ENCODE data around the gene NSD1.

DNA sequence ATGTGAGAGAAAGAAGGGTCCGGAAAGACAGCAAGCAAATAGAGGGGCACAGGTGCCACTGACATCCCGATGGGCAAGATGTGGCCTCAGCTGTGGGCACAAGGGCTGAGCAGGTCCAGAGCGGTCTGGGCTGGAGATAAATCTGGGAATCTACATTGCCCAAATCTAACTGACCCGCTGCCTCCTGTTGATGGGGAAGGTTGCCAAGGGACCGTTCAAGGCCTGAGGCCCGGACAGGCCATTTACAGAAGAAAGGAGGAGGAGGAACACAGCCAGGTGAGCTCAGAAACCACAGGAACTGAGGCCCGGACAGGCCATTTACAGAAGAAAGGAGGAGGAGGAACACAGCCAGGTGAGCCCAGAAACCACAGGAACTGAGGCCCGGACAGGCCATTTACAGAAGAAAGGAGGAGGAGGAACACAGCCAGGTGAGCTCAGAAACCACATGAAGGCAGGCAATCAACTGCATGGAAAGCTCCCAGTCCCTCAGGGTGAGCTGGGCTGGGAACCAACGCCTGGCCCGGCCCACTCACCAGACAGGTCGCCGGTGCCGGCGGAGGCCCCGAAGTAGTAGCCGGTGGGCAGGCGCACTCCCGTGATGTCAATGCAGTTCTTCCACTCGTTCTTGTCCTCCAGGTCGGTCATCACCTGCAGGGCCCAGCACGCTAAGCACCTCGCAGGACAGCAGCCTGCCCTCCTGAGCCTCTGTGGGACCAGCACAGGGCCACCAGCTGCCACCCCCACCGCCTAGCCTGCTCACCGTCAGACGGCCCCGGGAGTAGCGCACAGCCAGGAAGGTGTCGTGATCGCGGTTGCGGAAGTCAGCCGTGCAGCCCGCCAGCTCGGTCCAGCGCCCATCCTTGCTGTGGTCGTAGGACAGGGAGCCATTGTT, 203.3 kb downstream of the NSD1 start:
- TF ChIP-seq SMC3 (conservative IDR thresholded peaks at IDR 0.05; ENCODE audit: poor library complexity) (no peak), POLR2AphosphoS5 (IDR thresholded peaks at IDR 0.05) (no peak), RAD21 (conservative IDR thresholded peaks at IDR 0.05) (no peak), TAF1 (IDR thresholded peaks at IDR 0.05; ENCODE audit: low read depth) (no peak), MXI1 (conservative IDR thresholded peaks at IDR 0.05; ENCODE audit: poor library complexity, severe bottlenecking) (no peak)
- TF ChIP-seq, protein P1, sequence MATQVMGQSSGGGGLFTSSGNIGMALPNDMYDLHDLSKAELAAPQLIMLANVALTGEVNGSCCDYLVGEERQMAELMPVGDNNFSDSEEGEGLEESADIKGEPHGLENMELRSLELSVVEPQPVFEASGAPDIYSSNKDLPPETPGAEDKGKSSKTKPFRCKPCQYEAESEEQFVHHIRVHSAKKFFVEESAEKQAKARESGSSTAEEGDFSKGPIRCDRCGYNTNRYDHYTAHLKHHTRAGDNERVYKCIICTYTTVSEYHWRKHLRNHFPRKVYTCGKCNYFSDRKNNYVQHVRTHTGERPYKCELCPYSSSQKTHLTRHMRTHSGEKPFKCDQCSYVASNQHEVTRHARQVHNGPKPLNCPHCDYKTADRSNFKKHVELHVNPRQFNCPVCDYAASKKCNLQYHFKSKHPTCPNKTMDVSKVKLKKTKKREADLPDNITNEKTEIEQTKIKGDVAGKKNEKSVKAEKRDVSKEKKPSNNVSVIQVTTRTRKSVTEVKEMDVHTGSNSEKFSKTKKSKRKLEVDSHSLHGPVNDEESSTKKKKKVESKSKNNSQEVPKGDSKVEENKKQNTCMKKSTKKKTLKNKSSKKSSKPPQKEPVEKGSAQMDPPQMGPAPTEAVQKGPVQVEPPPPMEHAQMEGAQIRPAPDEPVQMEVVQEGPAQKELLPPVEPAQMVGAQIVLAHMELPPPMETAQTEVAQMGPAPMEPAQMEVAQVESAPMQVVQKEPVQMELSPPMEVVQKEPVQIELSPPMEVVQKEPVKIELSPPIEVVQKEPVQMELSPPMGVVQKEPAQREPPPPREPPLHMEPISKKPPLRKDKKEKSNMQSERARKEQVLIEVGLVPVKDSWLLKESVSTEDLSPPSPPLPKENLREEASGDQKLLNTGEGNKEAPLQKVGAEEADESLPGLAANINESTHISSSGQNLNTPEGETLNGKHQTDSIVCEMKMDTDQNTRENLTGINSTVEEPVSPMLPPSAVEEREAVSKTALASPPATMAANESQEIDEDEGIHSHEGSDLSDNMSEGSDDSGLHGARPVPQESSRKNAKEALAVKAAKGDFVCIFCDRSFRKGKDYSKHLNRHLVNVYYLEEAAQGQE (IDR thresholded peaks at IDR 0.05; ENCODE audit: borderline replicate concordance) = no peak
- TF ChIP-seq, protein P2, sequence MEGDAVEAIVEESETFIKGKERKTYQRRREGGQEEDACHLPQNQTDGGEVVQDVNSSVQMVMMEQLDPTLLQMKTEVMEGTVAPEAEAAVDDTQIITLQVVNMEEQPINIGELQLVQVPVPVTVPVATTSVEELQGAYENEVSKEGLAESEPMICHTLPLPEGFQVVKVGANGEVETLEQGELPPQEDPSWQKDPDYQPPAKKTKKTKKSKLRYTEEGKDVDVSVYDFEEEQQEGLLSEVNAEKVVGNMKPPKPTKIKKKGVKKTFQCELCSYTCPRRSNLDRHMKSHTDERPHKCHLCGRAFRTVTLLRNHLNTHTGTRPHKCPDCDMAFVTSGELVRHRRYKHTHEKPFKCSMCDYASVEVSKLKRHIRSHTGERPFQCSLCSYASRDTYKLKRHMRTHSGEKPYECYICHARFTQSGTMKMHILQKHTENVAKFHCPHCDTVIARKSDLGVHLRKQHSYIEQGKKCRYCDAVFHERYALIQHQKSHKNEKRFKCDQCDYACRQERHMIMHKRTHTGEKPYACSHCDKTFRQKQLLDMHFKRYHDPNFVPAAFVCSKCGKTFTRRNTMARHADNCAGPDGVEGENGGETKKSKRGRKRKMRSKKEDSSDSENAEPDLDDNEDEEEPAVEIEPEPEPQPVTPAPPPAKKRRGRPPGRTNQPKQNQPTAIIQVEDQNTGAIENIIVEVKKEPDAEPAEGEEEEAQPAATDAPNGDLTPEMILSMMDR (IDR thresholded peaks at IDR 0.05; ENCODE audit: poor library complexity, severe bottlenecking) = no peak

Data from neural cell (in vitro differentiated cells).